Gastroesophageal sphincter (tissue), 4 donors: ENCODE data around the gene WNK2. TPM values are rescaled to one million over a fixed set of nuclear protein-coding genes. Genes with fewer than 3 reads are reported as not detected.

ENCODE experiments used
- ATAC-seq: fragments of 150-250 bp; one replicate; pipeline ENCODE4 v1.9.1; 2016; ENCODE audit warnings: mild to moderate bottlenecking, moderate library complexity
- H3K27ac ChIP-seq, 4 donors: fragments of 200-600 bp; sonication (generic) in 3 of 4; 1 replicate in 3 of 4; 2 replicates in 1 of 4; pipeline ENCODE4 v1.5.1; 2016 to 2019
- H3K27me3 ChIP-seq: fragments of 200-600 bp; sonication (generic); one replicate; pipeline ENCODE4 v1.5.1; 2019
- H3K36me3 ChIP-seq, 2 donors: fragments of 200-600 bp; sonication (generic); one replicate each; pipeline ENCODE4 v1.5.1; 2019; ENCODE audit warnings: control low read depth in 1 of 2
- H3K4me1 ChIP-seq, 3 donors: fragments of 200-600 bp; sonication (generic); 1 replicate in 2 of 3; 2 replicates in 1 of 3; pipeline ENCODE4 v1.5.1; 2016 to 2019; ENCODE audit warnings: control low read depth in 2 of 3
- H3K4me3 ChIP-seq, 2 donors: fragments of 200-600 bp; sonication (generic); one replicate each; pipeline ENCODE4 v1.5.1; 2019; ENCODE audit warnings: mild to moderate bottlenecking in 1 of 2, moderate library complexity in 1 of 2
- H3K9me3 ChIP-seq, 3 donors: fragments of 200-600 bp; sonication (generic); one replicate each; pipeline ENCODE4 v1.5.1; 2017 to 2019; ENCODE audit warnings: control low read depth in 2 of 3
- EP300 ChIP-seq: sonication (generic); formaldehyde crosslinking; IDR thresholded peaks from one replicate; pipeline ENCODE4 v1.6.1; 2017; ENCODE audit warnings: antibody characterized with exemption, mild to moderate bottlenecking
- POLR2A ChIP-seq, 2 donors: fragments of 450-650 bp; IDR thresholded peaks; one replicate each; pipeline ENCODE4 v1.6.1; 2017; ENCODE audit warnings: antibody characterized with exemption in 2 of 2, mild to moderate bottlenecking in 2 of 2, moderate library complexity in 1 of 2
- POLR2AphosphoS5 ChIP-seq: sonication (generic); formaldehyde crosslinking; IDR thresholded peaks from one replicate; pipeline ENCODE4 v1.6.1; 2017; ENCODE audit warnings: antibody characterized with exemption
- WGBS, 2 donors: methylation state at CpG; one replicate each; pipeline ENCODE4 v1.1.5; 2018; ENCODE audit warnings: low coverage in 1 of 2; 5-methylcytosine and 5-hydroxymethylcytosine counted together
- total RNA-seq, 4 donors: library from RNA; depleted of rRNA; stranded (reverse); fragments of >200 nt; gene quantifications; one replicate each; pipeline ENCODE4 v1.1.0, GENCODE V29; 2016
- TF ChIP-seq, protein P1 (sequence below), 4 experiments: fragments of 200-600 bp in 2 of 4; fragments of 450-650 bp in 2 of 4; sonication (generic) in 1 of 4; IDR thresholded peaks; one replicate each; pipeline ENCODE4 v1.5.1; 2017 to 2019; ENCODE audit warnings: antibody characterized with exemption in 4 of 4, mild to moderate bottlenecking in 2 of 4, moderate library complexity in 2 of 4

WNK2 gene
- total RNA-seq, 4 donors from 2014 or later, result 26.8 to 104 (median 48.6) TPM

- Histone ChIP-seq H3K27ac (no peak overlapping the region), H3K9me3 (no peaks in the 10 kb centered on the region), H3K4me3 (no peak overlapping the region), H3K4me1 (peaks cover 0 to 43% (median 6%) of the 10 kb centered on the region in 3 donors), H3K27me3 (no peaks in the 10 kb centered on the region), H3K36me3 (peaks cover 0 to 32% of the 10 kb centered on the region in 2 donors)
- TF ChIP-seq POLR2AphosphoS5 (no peak), EP300 (no peak), POLR2A (IDR thresholded peaks at IDR 0.05) (no peak)
- TF ChIP-seq, protein P1, sequence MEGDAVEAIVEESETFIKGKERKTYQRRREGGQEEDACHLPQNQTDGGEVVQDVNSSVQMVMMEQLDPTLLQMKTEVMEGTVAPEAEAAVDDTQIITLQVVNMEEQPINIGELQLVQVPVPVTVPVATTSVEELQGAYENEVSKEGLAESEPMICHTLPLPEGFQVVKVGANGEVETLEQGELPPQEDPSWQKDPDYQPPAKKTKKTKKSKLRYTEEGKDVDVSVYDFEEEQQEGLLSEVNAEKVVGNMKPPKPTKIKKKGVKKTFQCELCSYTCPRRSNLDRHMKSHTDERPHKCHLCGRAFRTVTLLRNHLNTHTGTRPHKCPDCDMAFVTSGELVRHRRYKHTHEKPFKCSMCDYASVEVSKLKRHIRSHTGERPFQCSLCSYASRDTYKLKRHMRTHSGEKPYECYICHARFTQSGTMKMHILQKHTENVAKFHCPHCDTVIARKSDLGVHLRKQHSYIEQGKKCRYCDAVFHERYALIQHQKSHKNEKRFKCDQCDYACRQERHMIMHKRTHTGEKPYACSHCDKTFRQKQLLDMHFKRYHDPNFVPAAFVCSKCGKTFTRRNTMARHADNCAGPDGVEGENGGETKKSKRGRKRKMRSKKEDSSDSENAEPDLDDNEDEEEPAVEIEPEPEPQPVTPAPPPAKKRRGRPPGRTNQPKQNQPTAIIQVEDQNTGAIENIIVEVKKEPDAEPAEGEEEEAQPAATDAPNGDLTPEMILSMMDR (IDR thresholded peaks at IDR 0.05), result no peak
- no peak for ATAC-seq
- no CpG with 5 or more reads among the region's 15 CpGs for WGBS, 2 donors
Measured at GRCh38 chr9:93234600-93234999, 50.7 kb downstream of the WNK2 start.

- H3K4me3 ChIP-seq, result no peak overlapping the region
- peaks cover 0 to 34% (median 6%) of the 10 kb centered on the region in 3 donors for H3K4me1 ChIP-seq
- H3K36me3 ChIP-seq, result peaks cover 0 to 40% of the 10 kb centered on the region in 2 donors
- no peak for TF ChIP-seq POLR2A (IDR thresholded peaks at IDR 0.05)
- TF ChIP-seq, protein P1 (IDR thresholded peaks at IDR 0.05), result no peak
- TF ChIP-seq POLR2AphosphoS5, result no peak
- TF ChIP-seq EP300, result no peak
- 58 to 85% methylated on average over 4 to 8 of the region's 16 CpGs for WGBS, 2 donors
- no peaks in the 10 kb centered on the region for H3K27me3 ChIP-seq
- no peak overlapping the region for H3K27ac ChIP-seq
- no peaks in the 10 kb centered on the region for H3K9me3 ChIP-seq
- ATAC-seq, result no peak
Measured at GRCh38 chr9:93235300-93235960, 51.5 kb downstream of the WNK2 start.

DNA sequence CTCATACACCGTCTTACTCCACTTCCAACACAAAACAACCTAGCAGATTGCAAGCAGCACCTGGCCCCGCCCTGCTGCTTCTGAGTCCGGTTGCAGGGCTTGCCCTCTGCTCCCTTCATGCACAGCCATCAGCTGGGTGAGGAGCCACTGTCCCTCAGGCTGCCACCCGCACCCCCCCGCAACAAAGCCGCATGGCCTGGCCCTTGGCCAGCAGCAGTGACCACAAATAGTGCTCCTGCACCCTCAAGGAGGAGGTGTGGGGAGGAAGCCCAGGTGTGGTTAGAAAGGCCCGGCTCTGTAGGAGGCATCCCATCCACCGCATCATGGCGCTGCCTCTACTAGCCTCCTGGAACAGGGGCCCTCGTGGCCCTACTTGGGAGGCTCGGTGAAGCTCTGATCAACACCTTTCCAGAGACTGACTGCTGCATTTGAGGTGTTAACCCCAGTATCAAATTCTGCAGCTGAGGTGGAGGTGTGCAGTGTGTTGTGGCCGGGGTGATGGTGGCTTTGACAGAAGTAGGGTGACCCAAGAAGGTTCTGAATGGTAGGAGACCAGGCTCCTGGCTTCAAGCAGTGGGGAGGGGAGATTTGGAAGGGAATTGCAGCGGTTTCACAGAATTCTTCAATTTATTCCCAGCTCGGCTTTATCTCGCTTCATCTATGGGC lies 52.7 kb downstream of the WNK2 start:
- Histone ChIP-seq H3K27me3 (no peaks in the 10 kb centered on the region), H3K9me3 (no peaks in the 10 kb centered on the region), H3K36me3 (peaks cover 0 to 43% of the 10 kb centered on the region in 2 donors), H3K4me1 (peaks cover 0 to 22% (median 0%) of the 10 kb centered on the region in 3 donors), H3K27ac (no peak overlapping the region), H3K4me3 (no peak overlapping the region)
- ATAC-seq, result no peak
- WGBS, 2 donors, result 88 to 96% methylated on average over 5 to 9 of the region's 15 CpGs
- TF ChIP-seq, protein P1 (IDR thresholded peaks at IDR 0.05), result no peak
- TF ChIP-seq POLR2AphosphoS5 (no peak), POLR2A (IDR thresholded peaks at IDR 0.05) (no peak), EP300 (no peak)

DNA sequence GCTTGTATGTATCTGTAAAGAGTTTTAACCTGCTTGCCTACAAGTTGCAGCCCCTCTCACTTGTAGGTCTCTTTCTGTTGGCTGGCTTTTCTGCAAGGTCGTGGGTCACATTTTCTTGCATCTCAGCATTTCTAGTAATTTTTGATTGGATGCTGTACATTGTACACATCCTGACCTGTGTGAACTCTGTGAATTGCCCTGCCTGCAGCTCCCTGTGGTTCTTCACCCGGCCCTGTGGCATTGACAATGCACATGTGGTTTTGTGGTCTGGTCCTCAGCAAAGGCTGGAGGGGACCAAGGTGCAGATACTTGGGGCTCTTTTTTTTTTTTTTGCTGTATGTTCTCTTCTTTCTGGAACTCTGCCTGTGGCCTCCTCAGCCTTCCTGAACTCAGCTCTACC lies 53.6 kb downstream of the WNK2 start:
- WGBS, 2 donors, result 88% methylated on average over 2 of the region's 2 CpGs; no CpG with 5 or more reads in 1 of the 2 donors
- H3K27me3 ChIP-seq, result no peaks in the 10 kb centered on the region
- ATAC-seq, result no peak
- no peak overlapping the region for H3K27ac ChIP-seq
- H3K4me3 ChIP-seq, result no peak overlapping the region
- H3K4me1 ChIP-seq, result peaks cover 0 to 13% (median 0%) of the 10 kb centered on the region in 3 donors
- TF ChIP-seq, protein P1 (IDR thresholded peaks at IDR 0.05), result no peak
- TF ChIP-seq EP300 (no peak), POLR2AphosphoS5 (no peak), POLR2A (IDR thresholded peaks at IDR 0.05) (no peak)
- no peaks in the 10 kb centered on the region for H3K9me3 ChIP-seq
- peaks cover 0 to 45% of the 10 kb centered on the region in 2 donors for H3K36me3 ChIP-seq
